ENCODE results near the gene CACNA2D4.

DNA sequence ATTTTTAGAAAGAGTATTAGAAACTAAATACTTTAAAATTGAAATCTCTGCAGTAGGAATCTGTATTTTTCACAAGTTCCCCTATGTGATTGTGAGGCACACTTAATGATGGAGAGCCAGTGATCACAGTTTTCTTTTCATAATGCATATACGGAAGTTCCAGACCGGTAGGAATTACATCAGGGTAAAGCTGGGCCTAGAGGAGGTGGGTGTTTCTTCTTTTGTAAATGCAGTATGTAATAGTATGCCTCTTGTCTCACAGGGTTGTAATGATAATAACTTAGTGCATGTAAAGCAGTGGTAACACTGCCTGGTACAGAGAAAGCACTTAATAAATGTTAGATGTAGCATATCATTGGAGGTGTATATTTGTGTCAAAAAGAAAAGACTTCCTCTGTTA lies 155.3 kb downstream of the CACNA2D4 start:
- no peak for TF ChIP-seq SP1 (IDR thresholded peaks at IDR 0.05)
- no peak for TF ChIP-seq BHLHE40 (IDR thresholded peaks at IDR 0.05; ENCODE audit: borderline replicate concordance)

Measured in HEK293T (cell line).